Keratinocyte (primary cell): ENCODE data around the gene NSMCE1.

Source experiments
- EZH2 ChIP-seq: IDR thresholded peaks from one replicate; pipeline ENCODE4 v1.6.1; 2012; ENCODE audit warnings: inconsistent platforms, mild to moderate bottlenecking, low read length, moderate library complexity
- TF ChIP-seq, protein P1 (sequence below), 3 experiments: IDR thresholded peaks in 1 of 3; conservative IDR thresholded peaks in 1 of 3; optimal IDR thresholded peaks in 1 of 3; 2 replicates in 2 of 3; 3 replicates in 1 of 3; pipeline versions ENCODE3 to v1.5.1; 2011; ENCODE audit warnings: low read length in 3 of 3, mild to moderate bottlenecking in 3 of 3, moderate library complexity in 2 of 3, control low read depth in 1 of 3, inconsistent platforms in 1 of 3; ENCODE audit not compliant: insufficient read depth in 2 of 3; ENCODE audit errors: extremely low read depth in 1 of 3

DNA sequence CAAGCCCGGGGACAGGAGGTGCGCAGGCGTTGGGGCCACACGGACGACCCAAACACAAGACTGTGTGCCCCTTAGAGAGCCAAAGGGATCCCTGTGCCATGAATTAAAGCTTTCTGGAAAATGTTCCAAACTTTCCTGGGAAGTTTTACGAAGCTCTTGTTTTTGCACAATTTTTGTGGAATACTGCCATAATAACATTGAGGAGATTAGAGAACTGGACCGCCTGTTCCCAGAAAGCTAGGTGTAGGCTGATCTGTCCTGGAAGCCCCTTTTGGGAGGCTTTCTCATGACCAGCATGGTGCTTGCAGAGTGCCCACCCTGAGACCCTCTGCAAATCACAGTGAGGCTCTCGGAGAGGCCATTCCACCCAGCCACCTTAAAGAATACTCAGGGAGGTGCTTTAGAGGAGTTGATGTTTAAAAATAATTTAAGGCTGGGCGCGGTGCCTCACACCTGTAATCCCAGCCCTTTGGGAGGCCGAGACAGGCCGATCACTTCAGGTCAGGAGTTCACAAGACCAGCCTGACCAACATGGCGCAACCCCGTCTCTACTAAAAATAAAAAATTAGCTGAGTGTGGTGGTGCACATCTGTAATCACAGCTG is 64.2 kb downstream of the NSMCE1 start:
- TF ChIP-seq, protein P1, sequence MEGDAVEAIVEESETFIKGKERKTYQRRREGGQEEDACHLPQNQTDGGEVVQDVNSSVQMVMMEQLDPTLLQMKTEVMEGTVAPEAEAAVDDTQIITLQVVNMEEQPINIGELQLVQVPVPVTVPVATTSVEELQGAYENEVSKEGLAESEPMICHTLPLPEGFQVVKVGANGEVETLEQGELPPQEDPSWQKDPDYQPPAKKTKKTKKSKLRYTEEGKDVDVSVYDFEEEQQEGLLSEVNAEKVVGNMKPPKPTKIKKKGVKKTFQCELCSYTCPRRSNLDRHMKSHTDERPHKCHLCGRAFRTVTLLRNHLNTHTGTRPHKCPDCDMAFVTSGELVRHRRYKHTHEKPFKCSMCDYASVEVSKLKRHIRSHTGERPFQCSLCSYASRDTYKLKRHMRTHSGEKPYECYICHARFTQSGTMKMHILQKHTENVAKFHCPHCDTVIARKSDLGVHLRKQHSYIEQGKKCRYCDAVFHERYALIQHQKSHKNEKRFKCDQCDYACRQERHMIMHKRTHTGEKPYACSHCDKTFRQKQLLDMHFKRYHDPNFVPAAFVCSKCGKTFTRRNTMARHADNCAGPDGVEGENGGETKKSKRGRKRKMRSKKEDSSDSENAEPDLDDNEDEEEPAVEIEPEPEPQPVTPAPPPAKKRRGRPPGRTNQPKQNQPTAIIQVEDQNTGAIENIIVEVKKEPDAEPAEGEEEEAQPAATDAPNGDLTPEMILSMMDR (optimal IDR thresholded peaks at IDR 0.05 in 1 of 3, IDR thresholded peaks at IDR 0.05 in 1 of 3, conservative IDR thresholded peaks at IDR 0.05 in 1 of 3; ENCODE audit: extremely low read depth in 1 of 3, insufficient read depth in 2 of 3, low read length in 3 of 3) = no peak
- no peak for TF ChIP-seq EZH2
